ENCODE results near the gene MXRA7.

DNA sequence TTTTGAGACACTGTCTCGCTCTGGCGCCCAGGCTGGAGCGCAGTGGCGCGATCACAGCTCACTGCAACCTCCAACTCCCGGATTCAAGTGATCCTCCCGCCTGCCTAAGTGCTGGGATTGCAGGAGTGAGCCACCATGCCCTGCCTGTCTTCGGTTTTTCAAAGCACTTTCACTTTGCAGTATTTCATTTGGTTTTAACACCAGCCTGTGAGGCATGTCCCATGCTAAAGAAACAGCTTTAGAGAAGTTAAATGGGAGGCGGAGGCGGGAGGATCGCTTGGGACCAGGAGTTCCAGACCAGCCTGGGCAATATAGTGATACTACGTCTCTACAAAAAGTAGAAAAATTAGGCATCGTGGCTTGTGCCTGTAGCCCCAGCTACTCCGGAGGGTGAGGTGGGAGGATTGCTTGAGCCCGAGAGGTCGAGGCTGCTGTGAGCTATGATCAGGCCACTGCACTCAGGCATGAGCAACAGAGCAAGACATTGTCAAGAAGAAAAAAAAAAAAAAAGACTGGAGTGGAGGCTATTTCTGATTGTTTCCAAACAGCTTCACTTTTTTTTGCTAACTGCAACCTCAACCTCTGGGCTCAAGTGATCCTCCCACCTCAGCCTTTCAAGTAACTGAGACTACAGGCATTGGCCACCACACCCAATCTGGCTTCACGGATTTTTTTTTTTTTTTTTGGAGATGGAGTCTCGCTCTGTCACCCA lies 17.1 kb upstream of the MXRA7 start:
- no peak for TF ChIP-seq POLR2A (IDR thresholded peaks at IDR 0.05)
- TF ChIP-seq, protein P1, sequence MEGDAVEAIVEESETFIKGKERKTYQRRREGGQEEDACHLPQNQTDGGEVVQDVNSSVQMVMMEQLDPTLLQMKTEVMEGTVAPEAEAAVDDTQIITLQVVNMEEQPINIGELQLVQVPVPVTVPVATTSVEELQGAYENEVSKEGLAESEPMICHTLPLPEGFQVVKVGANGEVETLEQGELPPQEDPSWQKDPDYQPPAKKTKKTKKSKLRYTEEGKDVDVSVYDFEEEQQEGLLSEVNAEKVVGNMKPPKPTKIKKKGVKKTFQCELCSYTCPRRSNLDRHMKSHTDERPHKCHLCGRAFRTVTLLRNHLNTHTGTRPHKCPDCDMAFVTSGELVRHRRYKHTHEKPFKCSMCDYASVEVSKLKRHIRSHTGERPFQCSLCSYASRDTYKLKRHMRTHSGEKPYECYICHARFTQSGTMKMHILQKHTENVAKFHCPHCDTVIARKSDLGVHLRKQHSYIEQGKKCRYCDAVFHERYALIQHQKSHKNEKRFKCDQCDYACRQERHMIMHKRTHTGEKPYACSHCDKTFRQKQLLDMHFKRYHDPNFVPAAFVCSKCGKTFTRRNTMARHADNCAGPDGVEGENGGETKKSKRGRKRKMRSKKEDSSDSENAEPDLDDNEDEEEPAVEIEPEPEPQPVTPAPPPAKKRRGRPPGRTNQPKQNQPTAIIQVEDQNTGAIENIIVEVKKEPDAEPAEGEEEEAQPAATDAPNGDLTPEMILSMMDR (IDR thresholded peaks at IDR 0.05): no peak
- no peak for TF ChIP-seq POLR2AphosphoS5 (IDR thresholded peaks at IDR 0.05)
- TF ChIP-seq EP300 (IDR thresholded peaks at IDR 0.05; ENCODE audit: low read depth): no peak

Measured in transverse colon (tissue), 4 donors.